ENCODE results near the gene FIBCD1. TPM values are rescaled to one million over a fixed set of nuclear protein-coding genes. Genes with fewer than 3 reads are reported as not detected.

Gene FIBCD1
- total RNA-seq, 1 donor from 2014 or later = 0.66 TPM

DNA sequence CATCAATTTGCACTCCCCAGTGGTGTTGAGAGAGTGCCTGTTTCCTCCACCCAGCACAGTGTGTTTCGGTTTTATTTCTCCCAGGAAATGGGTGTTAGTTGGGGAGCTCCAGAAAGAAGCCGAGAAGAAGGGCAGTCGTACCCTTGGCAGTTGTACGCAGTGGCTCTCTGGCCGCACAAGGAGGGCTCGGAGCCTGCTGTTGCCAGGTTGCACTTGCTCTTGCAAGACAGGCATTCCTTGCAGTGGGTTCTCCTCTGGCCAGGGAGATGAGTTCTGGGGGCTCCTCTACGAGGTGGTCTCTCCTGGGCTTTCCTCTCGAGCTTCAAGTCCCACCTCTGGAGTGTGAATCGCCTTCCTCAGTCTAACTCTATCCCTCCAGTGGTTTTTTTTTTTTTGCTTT is 71.5 kb downstream of the FIBCD1 start:
- H3K4me1 ChIP-seq (ENCODE audit: insufficient read depth, low read length) = peaks cover 26% of the 10 kb centered on the region
- H2AFZ ChIP-seq (ENCODE audit: low read depth, low read length) = no peak overlapping the region
- H3K9ac ChIP-seq (ENCODE audit: low read length) = peak overlapping the region; percentile 5
- peaks cover 93% of the 10 kb centered on the region for H3K79me2 ChIP-seq (ENCODE audit: insufficient read depth, low read length)
- no peak overlapping the region for H3K4me2 ChIP-seq (ENCODE audit: low read length)
- H3K27me3 ChIP-seq (ENCODE audit: insufficient read depth, low read length) = no peaks in the 10 kb centered on the region
- peaks cover 20% of the 10 kb centered on the region for H3K36me3 Mint-ChIP-seq (ENCODE audit: low read depth, unreplicated experiment)
- H3K4me1 Mint-ChIP-seq (ENCODE audit: low read depth, unreplicated experiment) = peaks cover 28% of the 10 kb centered on the region
- H3K27ac Mint-ChIP-seq (ENCODE audit: unreplicated experiment) = no peak overlapping the region
- no peak overlapping the region for H3K4me3 Mint-ChIP-seq (ENCODE audit: unreplicated experiment)
- no peaks in the 10 kb centered on the region for H3K27me3 Mint-ChIP-seq (ENCODE audit: low read depth, unreplicated experiment)
- H3K36me3 ChIP-seq (ENCODE audit: insufficient read depth, low read length) = peaks cover 45% of the 10 kb centered on the region
- H3K4me3 ChIP-seq (ENCODE audit: insufficient read depth, low read depth, low read length) = no peak overlapping the region
- H3K9me3 Mint-ChIP-seq (ENCODE audit: unreplicated experiment) = no peaks in the 10 kb centered on the region
- no peak overlapping the region for H3K27ac ChIP-seq (ENCODE audit: low read depth, low read length)
- TF ChIP-seq EZH2 (IDR thresholded peaks at IDR 0.05; ENCODE audit: insufficient read depth, low read length) = no peak
- TF ChIP-seq, protein P1, sequence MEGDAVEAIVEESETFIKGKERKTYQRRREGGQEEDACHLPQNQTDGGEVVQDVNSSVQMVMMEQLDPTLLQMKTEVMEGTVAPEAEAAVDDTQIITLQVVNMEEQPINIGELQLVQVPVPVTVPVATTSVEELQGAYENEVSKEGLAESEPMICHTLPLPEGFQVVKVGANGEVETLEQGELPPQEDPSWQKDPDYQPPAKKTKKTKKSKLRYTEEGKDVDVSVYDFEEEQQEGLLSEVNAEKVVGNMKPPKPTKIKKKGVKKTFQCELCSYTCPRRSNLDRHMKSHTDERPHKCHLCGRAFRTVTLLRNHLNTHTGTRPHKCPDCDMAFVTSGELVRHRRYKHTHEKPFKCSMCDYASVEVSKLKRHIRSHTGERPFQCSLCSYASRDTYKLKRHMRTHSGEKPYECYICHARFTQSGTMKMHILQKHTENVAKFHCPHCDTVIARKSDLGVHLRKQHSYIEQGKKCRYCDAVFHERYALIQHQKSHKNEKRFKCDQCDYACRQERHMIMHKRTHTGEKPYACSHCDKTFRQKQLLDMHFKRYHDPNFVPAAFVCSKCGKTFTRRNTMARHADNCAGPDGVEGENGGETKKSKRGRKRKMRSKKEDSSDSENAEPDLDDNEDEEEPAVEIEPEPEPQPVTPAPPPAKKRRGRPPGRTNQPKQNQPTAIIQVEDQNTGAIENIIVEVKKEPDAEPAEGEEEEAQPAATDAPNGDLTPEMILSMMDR (IDR thresholded peaks at IDR 0.05; ENCODE audit: insufficient read depth, low read depth, low read length) = no peak
- DNase-seq (ENCODE audit: low read depth) (no peak), FAIRE-seq (no peak)
- peaks cover 91% of the 10 kb centered on the region for H4K20me1 ChIP-seq (ENCODE audit: insufficient read depth, low read length)
- no peaks in the 10 kb centered on the region for H3K9me3 ChIP-seq (ENCODE audit: insufficient read depth, low read depth, low read length)

DNA sequence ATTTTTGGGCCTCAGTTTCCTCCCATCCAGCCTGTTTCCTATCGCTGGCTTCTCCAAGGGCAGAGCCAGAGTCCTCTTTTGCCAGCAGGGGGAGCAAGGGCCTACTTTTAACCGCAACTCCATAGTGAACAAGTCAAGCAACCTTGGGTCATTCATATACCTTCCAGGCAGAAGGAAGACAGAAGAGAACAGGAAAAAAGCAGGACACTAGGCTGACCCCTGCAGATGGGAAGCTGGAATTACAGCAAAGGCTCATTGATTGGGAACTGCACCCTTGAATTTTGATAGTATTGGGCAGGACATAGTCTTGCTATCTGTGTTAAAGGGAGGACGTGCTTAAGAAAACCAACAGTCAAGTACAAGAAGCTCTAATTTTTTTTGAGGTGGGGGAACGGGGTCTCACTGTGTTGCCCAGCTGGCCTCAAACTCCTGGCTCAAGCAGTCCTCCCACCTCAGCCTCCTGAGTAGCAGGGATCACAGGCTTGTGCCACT is 72.5 kb downstream of the FIBCD1 start:
- TF ChIP-seq, protein P1 (IDR thresholded peaks at IDR 0.05; ENCODE audit: insufficient read depth, low read depth, low read length) = peak; percentile 94
- no peak for TF ChIP-seq EZH2 (IDR thresholded peaks at IDR 0.05; ENCODE audit: insufficient read depth, low read length)
- Histone ChIP-seq H3K4me2 (ENCODE audit: low read length) (no peak overlapping the region), H2AFZ (ENCODE audit: low read depth, low read length) (no peak overlapping the region), H3K36me3 (ENCODE audit: insufficient read depth, low read length) (peaks cover 35% of the 10 kb centered on the region), H3K79me2 (ENCODE audit: insufficient read depth, low read length) (peaks cover 93% of the 10 kb centered on the region), H3K27me3 (ENCODE audit: insufficient read depth, low read length) (no peaks in the 10 kb centered on the region), H3K9me3 (ENCODE audit: insufficient read depth, low read depth, low read length) (no peaks in the 10 kb centered on the region), H3K4me3 (ENCODE audit: insufficient read depth, low read depth, low read length) (no peak overlapping the region), H4K20me1 (ENCODE audit: insufficient read depth, low read length) (peaks cover 81% of the 10 kb centered on the region), H3K4me1 (ENCODE audit: insufficient read depth, low read length) (peaks cover 34% of the 10 kb centered on the region), H3K9ac (ENCODE audit: low read length) (no peak overlapping the region), H3K27ac (ENCODE audit: low read depth, low read length) (peak overlapping the region; percentile 20)
- H3K36me3 Mint-ChIP-seq (ENCODE audit: low read depth, unreplicated experiment) = peaks cover 13% of the 10 kb centered on the region
- no peak overlapping the region for H3K4me3 Mint-ChIP-seq (ENCODE audit: unreplicated experiment)
- DNase-seq (ENCODE audit: low read depth) (peak; percentile 74), FAIRE-seq (no peak)
- no peaks in the 10 kb centered on the region for H3K27me3 Mint-ChIP-seq (ENCODE audit: low read depth, unreplicated experiment)
- peaks cover 33% of the 10 kb centered on the region for H3K4me1 Mint-ChIP-seq (ENCODE audit: low read depth, unreplicated experiment)
- H3K9me3 Mint-ChIP-seq (ENCODE audit: unreplicated experiment) = no peaks in the 10 kb centered on the region
- peak overlapping the region; percentile 55 for H3K27ac Mint-ChIP-seq (ENCODE audit: unreplicated experiment)

DNA sequence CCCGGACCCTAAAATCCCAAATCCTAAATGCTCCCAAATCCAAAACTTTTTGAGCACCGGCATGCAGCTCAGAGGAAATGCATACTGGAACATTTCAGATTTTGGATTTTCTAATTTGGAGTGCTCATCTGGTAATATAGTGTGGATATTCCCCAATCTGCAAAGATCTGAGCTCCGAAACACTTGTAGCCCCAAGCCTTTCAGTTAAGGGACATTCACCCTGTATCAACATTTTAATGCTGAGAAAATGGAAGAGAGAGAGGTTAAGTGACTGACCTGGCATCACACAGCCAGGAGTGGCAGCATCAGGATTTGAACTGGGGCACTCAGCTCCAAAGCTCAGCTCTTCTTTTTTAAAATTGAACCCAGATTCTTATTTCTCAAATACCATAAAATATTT is 73.1 kb downstream of the FIBCD1 start:
- H3K4me1 ChIP-seq (ENCODE audit: insufficient read depth, low read length) = peaks cover 36% of the 10 kb centered on the region
- FAIRE-seq (no peak), DNase-seq (ENCODE audit: low read depth) (no peak)
- peak overlapping the region; percentile 2 for H3K27ac ChIP-seq (ENCODE audit: low read depth, low read length)
- TF ChIP-seq, protein P1 (IDR thresholded peaks at IDR 0.05; ENCODE audit: insufficient read depth, low read depth, low read length) = no peak
- TF ChIP-seq EZH2 (IDR thresholded peaks at IDR 0.05; ENCODE audit: insufficient read depth, low read length) = no peak
- H3K9ac ChIP-seq (ENCODE audit: low read length) = no peak overlapping the region
- peaks cover 10% of the 10 kb centered on the region for H3K36me3 Mint-ChIP-seq (ENCODE audit: low read depth, unreplicated experiment)
- H3K9me3 ChIP-seq (ENCODE audit: insufficient read depth, low read depth, low read length) = no peaks in the 10 kb centered on the region
- H3K27ac Mint-ChIP-seq (ENCODE audit: unreplicated experiment) = no peak overlapping the region
- peaks cover 30% of the 10 kb centered on the region for H3K36me3 ChIP-seq (ENCODE audit: insufficient read depth, low read length)
- no peak overlapping the region for H2AFZ ChIP-seq (ENCODE audit: low read depth, low read length)
- no peaks in the 10 kb centered on the region for H3K27me3 ChIP-seq (ENCODE audit: insufficient read depth, low read length)
- no peak overlapping the region for H3K4me2 ChIP-seq (ENCODE audit: low read length)
- peaks cover 93% of the 10 kb centered on the region for H3K79me2 ChIP-seq (ENCODE audit: insufficient read depth, low read length)
- H3K27me3 Mint-ChIP-seq (ENCODE audit: low read depth, unreplicated experiment) = no peaks in the 10 kb centered on the region
- H3K4me1 Mint-ChIP-seq (ENCODE audit: low read depth, unreplicated experiment) = peaks cover 33% of the 10 kb centered on the region
- no peak overlapping the region for H3K4me3 Mint-ChIP-seq (ENCODE audit: unreplicated experiment)
- no peak overlapping the region for H3K4me3 ChIP-seq (ENCODE audit: insufficient read depth, low read depth, low read length)
- peaks cover 75% of the 10 kb centered on the region for H4K20me1 ChIP-seq (ENCODE audit: insufficient read depth, low read length)
- H3K9me3 Mint-ChIP-seq (ENCODE audit: unreplicated experiment) = no peaks in the 10 kb centered on the region

All from astrocyte (in vitro differentiated cells and primary cell).